HepG2 (cell line): ENCODE data around the gene COQ8B. TPM values are rescaled to one million over a fixed set of nuclear protein-coding genes. Genes with fewer than 3 reads are reported as not detected.

Experiments
- GLI4 ChIP-seq: sonication (generic); formaldehyde crosslinking; IDR thresholded peaks from 2 replicates; pipeline ENCODE4 v1.5.1; 2020; ENCODE audit warnings: missing genetic modification reagents, mild to moderate bottlenecking, moderate library complexity, borderline replicate concordance
- HOXD1 ChIP-seq: sonication (generic); formaldehyde crosslinking; IDR thresholded peaks from 2 replicates; pipeline ENCODE4 v1.5.0; 2020; ENCODE audit warnings: missing genetic modification reagents
- KDM4B ChIP-seq: sonication (generic); formaldehyde crosslinking; IDR thresholded peaks from 2 replicates; pipeline ENCODE4 v1.4.0; 2020; ENCODE audit warnings: missing genetic modification reagents
- KLF9 ChIP-seq: IDR thresholded peaks from 2 replicates; pipeline ENCODE4 v1.6.1; 2016; ENCODE audit warnings: low read depth
- LCORL ChIP-seq, 2 experiments: fragments of 450-650 bp in 1 of 2; sonication (generic) in 1 of 2; formaldehyde crosslinking in 1 of 2; IDR thresholded peaks; 2 replicates each; pipeline versions ENCODE4 v1.5.0 to v1.6.1; 2017 to 2020; ENCODE audit warnings: antibody characterized with exemption in 1 of 2, missing genetic modification reagents in 1 of 2
- NFATC3 ChIP-seq: sonication (generic); formaldehyde crosslinking; IDR thresholded peaks from 2 replicates; pipeline ENCODE4 v1.5.1; 2020; ENCODE audit warnings: mild to moderate bottlenecking, missing genetic modification reagents
- PRPF4 ChIP-seq: fragments of 200-400 bp; formaldehyde crosslinking; IDR thresholded peaks from 2 replicates; pipeline ENCODE4 v1.6.1; 2016; ENCODE audit warnings: low read length, low read depth; ENCODE audit not compliant: poor library complexity, severe bottlenecking
- RAD21 ChIP-seq: fragments of 450-650 bp; formaldehyde crosslinking; IDR thresholded peaks from 2 replicates; pipeline ENCODE4 v1.5.0; 2020; ENCODE audit warnings: mild to moderate bottlenecking
- SMARCE1 ChIP-seq: fragments of 450-650 bp; IDR thresholded peaks from 2 replicates; pipeline ENCODE4 v1.6.1; 2017; ENCODE audit warnings: borderline replicate concordance
- STAT5B ChIP-seq: sonication (generic); formaldehyde crosslinking; IDR thresholded peaks from 2 replicates; pipeline ENCODE4 v1.4.0; 2020; ENCODE audit warnings: missing genetic modification reagents
- ZBTB38 ChIP-seq: sonication (generic); formaldehyde crosslinking; IDR thresholded peaks from 2 replicates; pipeline ENCODE4 v1.5.1; 2020; ENCODE audit warnings: mild to moderate bottlenecking, missing genetic modification reagents
- ZNF230 ChIP-seq: sonication (generic); formaldehyde crosslinking; IDR thresholded peaks from 2 replicates; pipeline ENCODE4 v1.4.0; 2020; ENCODE audit warnings: mild to moderate bottlenecking, missing genetic modification reagents
- ZNF441 ChIP-seq: sonication (generic); formaldehyde crosslinking; IDR thresholded peaks from 2 replicates; pipeline ENCODE4 v1.7.0; 2021; ENCODE audit warnings: missing genetic modification reagents, borderline replicate concordance
- ZNF550 ChIP-seq: sonication (generic); formaldehyde crosslinking; IDR thresholded peaks from 2 replicates; pipeline ENCODE4 v1.4.0; 2020; ENCODE audit warnings: mild to moderate bottlenecking, missing genetic modification reagents, borderline replicate concordance
- ZNF660 ChIP-seq: sonication (generic); formaldehyde crosslinking; IDR thresholded peaks from 2 replicates; pipeline ENCODE4 v1.5.1; 2020; ENCODE audit warnings: mild to moderate bottlenecking, low read depth, missing genetic modification reagents, borderline replicate concordance
- polyA plus RNA-seq, 8 experiments: library from polyadenylated mRNA; depleted of rRNA in 3 of 8; stranded (reverse) in 7 of 8; unstranded in 1 of 8; fragments of >200 nt; fragmentation: Illumina TruSeq in 4 of 8; extraction: Trizol in 4 of 8; gene quantifications; 2 replicates each; pipeline versions ENCODE4 v1.2.1 to v1.2.3, GENCODE V29; 2011 to 2016; ENCODE audit warnings: low read depth in 4 of 8, missing spikeins in 1 of 8, mixed read lengths in 1 of 8; ENCODE audit not compliant: insufficient read depth in 1 of 8
- total RNA-seq, 5 experiments: library from RNA; depleted of rRNA; stranded (reverse); fragments of >200 nt; fragmentation: Illumina TruSeq; extraction: Trizol; gene quantifications; 2 replicates each; pipeline ENCODE4 v1.2.3, GENCODE V29; 2016; ENCODE audit warnings: low read depth in 1 of 5
- TF ChIP-seq, protein P1 (sequence below): sonication (generic); formaldehyde crosslinking; IDR thresholded peaks from 2 replicates; pipeline ENCODE4 v1.4.0; 2020; ENCODE audit warnings: missing genetic modification reagents, borderline replicate concordance
- TF ChIP-seq, protein P2 (sequence below): sonication (generic); formaldehyde crosslinking; IDR thresholded peaks from 2 replicates; pipeline ENCODE4 v1.4.0; 2020; ENCODE audit warnings: missing genetic modification reagents
- TF ChIP-seq, protein P3 (sequence below): sonication (generic); formaldehyde crosslinking; IDR thresholded peaks from 2 replicates; pipeline ENCODE4 v1.4.0; 2020; ENCODE audit warnings: missing genetic modification reagents

COQ8B gene
- total and polyA plus RNA-seq, 2 of the 13 experiments (the other 11 are each of a cell fraction or from before 2014, with no cell fraction given), result 12.3 to 17.2 TPM

DNA sequence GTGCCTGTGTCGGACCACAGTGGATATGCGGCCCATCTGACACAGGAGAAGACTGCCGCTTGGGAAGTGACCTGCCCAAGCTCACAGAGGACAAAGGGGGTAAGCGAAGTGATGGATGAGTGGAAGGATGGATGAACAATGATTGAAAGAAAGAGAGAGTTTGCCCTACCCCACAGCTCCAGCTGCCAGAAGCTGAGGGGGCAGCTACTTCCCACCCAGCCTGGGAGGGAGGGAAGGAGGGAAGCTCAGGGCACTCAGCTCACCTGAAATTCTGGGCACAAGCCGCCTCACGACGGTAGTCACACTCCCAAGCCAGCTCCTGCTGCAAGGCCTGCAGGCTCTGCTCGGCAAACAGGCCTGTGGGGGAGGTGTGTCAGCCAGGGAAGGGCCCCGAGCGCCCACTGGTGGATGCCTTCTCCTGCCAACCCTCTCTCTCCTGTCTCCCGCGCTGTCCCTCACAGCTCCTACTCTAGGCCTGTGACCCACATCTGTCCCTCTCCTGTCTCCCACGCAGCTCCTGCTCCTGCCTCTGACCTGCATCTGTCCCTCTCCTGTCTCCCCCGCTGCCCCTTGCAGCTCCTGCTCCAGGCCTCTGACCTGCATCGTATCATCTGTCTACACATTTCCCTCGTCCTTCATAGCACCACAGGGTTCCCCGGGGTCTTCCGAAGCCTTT is 14.2 kb downstream of the COQ8B start (continued):
- TF ChIP-seq GLI4 (CRISPR knock-in tag), result no peak
- TF ChIP-seq NFATC3 (CRISPR knock-in tag), result no peak
- TF ChIP-seq RAD21, result peak; percentile 80
- TF ChIP-seq, protein P1, sequence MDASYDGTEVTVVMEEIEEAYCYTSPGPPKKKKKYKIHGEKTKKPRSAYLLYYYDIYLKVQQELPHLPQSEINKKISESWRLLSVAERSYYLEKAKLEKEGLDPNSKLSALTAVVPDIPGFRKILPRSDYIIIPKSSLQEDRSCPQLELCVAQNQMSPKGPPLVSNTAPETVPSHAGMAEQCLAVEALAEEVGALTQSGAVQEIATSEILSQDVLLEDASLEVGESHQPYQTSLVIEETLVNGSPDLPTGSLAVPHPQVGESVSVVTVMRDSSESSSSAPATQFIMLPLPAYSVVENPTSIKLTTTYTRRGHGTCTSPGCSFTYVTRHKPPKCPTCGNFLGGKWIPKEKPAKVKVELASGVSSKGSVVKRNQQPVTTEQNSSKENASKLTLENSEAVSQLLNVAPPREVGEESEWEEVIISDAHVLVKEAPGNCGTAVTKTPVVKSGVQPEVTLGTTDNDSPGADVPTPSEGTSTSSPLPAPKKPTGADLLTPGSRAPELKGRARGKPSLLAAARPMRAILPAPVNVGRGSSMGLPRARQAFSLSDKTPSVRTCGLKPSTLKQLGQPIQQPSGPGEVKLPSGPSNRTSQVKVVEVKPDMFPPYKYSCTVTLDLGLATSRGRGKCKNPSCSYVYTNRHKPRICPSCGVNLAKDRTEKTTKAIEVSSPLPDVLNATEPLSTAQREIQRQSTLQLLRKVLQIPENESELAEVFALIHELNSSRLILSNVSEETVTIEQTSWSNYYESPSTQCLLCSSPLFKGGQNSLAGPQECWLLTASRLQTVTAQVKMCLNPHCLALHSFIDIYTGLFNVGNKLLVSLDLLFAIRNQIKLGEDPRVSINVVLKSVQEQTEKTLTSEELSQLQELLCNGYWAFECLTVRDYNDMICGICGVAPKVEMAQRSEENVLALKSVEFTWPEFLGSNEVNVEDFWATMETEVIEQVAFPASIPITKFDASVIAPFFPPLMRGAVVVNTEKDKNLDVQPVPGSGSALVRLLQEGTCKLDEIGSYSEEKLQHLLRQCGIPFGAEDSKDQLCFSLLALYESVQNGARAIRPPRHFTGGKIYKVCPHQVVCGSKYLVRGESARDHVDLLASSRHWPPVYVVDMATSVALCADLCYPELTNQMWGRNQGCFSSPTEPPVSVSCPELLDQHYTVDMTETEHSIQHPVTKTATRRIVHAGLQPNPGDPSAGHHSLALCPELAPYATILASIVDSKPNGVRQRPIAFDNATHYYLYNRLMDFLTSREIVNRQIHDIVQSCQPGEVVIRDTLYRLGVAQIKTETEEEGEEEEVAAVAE (CRISPR knock-in tag), result no peak
- TF ChIP-seq ZNF550 (CRISPR knock-in tag), result no peak
- TF ChIP-seq ZNF441 (CRISPR knock-in tag), result no peak
- TF ChIP-seq SMARCE1, result no peak
- no peak for TF ChIP-seq ZBTB38 (CRISPR knock-in tag)
- TF ChIP-seq LCORL (IDR thresholded peaks at IDR 0.05), result no peak
- no peak for TF ChIP-seq LCORL (CRISPR knock-in tag; IDR thresholded peaks at IDR 0.05)
- TF ChIP-seq STAT5B (CRISPR knock-in tag), result no peak
- TF ChIP-seq, protein P2, sequence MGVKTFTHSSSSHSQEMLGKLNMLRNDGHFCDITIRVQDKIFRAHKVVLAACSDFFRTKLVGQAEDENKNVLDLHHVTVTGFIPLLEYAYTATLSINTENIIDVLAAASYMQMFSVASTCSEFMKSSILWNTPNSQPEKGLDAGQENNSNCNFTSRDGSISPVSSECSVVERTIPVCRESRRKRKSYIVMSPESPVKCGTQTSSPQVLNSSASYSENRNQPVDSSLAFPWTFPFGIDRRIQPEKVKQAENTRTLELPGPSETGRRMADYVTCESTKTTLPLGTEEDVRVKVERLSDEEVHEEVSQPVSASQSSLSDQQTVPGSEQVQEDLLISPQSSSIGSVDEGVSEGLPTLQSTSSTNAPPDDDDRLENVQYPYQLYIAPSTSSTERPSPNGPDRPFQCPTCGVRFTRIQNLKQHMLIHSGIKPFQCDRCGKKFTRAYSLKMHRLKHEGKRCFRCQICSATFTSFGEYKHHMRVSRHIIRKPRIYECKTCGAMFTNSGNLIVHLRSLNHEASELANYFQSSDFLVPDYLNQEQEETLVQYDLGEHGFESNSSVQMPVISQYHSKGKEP (CRISPR knock-in tag), result no peak
- TF ChIP-seq KLF9 (CRISPR knock-in tag), result no peak
- no peak for TF ChIP-seq ZNF660 (CRISPR knock-in tag)
- no peak for TF ChIP-seq HOXD1
- TF ChIP-seq PRPF4, result no peak
- TF ChIP-seq, protein P3, sequence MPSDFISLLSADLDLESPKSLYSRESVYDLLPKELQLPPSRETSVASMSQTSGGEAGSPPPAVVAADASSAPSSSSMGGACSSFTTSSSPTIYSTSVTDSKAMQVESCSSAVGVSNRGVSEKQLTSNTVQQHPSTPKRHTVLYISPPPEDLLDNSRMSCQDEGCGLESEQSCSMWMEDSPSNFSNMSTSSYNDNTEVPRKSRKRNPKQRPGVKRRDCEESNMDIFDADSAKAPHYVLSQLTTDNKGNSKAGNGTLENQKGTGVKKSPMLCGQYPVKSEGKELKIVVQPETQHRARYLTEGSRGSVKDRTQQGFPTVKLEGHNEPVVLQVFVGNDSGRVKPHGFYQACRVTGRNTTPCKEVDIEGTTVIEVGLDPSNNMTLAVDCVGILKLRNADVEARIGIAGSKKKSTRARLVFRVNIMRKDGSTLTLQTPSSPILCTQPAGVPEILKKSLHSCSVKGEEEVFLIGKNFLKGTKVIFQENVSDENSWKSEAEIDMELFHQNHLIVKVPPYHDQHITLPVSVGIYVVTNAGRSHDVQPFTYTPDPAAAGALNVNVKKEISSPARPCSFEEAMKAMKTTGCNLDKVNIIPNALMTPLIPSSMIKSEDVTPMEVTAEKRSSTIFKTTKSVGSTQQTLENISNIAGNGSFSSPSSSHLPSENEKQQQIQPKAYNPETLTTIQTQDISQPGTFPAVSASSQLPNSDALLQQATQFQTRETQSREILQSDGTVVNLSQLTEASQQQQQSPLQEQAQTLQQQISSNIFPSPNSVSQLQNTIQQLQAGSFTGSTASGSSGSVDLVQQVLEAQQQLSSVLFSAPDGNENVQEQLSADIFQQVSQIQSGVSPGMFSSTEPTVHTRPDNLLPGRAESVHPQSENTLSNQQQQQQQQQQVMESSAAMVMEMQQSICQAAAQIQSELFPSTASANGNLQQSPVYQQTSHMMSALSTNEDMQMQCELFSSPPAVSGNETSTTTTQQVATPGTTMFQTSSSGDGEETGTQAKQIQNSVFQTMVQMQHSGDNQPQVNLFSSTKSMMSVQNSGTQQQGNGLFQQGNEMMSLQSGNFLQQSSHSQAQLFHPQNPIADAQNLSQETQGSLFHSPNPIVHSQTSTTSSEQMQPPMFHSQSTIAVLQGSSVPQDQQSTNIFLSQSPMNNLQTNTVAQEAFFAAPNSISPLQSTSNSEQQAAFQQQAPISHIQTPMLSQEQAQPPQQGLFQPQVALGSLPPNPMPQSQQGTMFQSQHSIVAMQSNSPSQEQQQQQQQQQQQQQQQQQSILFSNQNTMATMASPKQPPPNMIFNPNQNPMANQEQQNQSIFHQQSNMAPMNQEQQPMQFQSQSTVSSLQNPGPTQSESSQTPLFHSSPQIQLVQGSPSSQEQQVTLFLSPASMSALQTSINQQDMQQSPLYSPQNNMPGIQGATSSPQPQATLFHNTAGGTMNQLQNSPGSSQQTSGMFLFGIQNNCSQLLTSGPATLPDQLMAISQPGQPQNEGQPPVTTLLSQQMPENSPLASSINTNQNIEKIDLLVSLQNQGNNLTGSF (CRISPR knock-in tag), result no peak
- TF ChIP-seq KDM4B (CRISPR knock-in tag), result no peak
- TF ChIP-seq ZNF230 (CRISPR knock-in tag), result 0 out of 2 replicates have a peak, but pooled peaks have one; percentile 26
